Endothelial cell of umbilical vein (primary cell): ENCODE results near the gene SEC61A1. TPM values are rescaled to one million over a fixed set of nuclear protein-coding genes. Genes with fewer than 3 reads are reported as not detected.

Source experiments
- BruUV-seq: library from RNA; stranded (reverse); fragments of 400-500 nt; replicated peaks from 2 replicates; lab custom pipeline; 2021; lab: Mats Ljungman, UMichigan
- CTCF ChIA-PET: fragments of 300-600, 350-600 bp; sonication (Branson Sonifier 250); formaldehyde crosslinking; loops from one replicate; lab custom pipeline; 2021; ENCODE audit warnings: antibody characterized with exemption, inconsistent platforms; lab: Charles Lee
- POLR2A ChIA-PET: fragments of 300-600, 350-600 bp; sonication (Branson Sonifier 250); formaldehyde crosslinking; loops from one replicate; lab custom pipeline; 2021; ENCODE audit warnings: antibody characterized with exemption, inconsistent platforms; lab: Charles Lee
- DNase-seq: peaks from one replicate; pipeline ENCODE4 v3.0.0-alpha.2; 2011; ENCODE audit warnings: low read depth, low spot score
- FAIRE-seq: peaks from 2 replicates; lab custom pipeline; 2011; peaks lifted over from hg19 to GRCh38; lab: Jason Lieb, UNC
- H2AFZ ChIP-seq: 2 replicates; pipeline ENCODE4 v1.6.0; 2012; ENCODE audit warnings: low read depth, low read length, control low read depth, inconsistent platforms
- H3K27ac ChIP-seq: 2 replicates; pipeline ENCODE4 v1.5.1; 2011; ENCODE audit warnings: low read depth, mild to moderate bottlenecking, control low read depth, low read length, moderate library complexity; ENCODE audit not compliant: insufficient read depth
- H3K27me3 ChIP-seq, 2 experiments: 2 replicates each; pipeline versions ENCODE4 v1.6.0 to v1.6.1; 2011; ENCODE audit warnings: low read length in 2 of 2, mixed read lengths in 1 of 2; ENCODE audit not compliant: control insufficient read depth in 2 of 2, insufficient read depth in 2 of 2
- H3K36me3 ChIP-seq, 2 experiments: 2 replicates in 1 of 2; 3 replicates in 1 of 2; pipeline ENCODE4 v1.5.1; 2011; ENCODE audit warnings: low read length in 2 of 2, mild to moderate bottlenecking in 1 of 2, moderate library complexity in 1 of 2; ENCODE audit not compliant: control insufficient read depth in 2 of 2, insufficient read depth in 2 of 2; ENCODE audit errors: extremely low read depth in 1 of 2
- H3K4me1 ChIP-seq: 3 replicates; pipeline ENCODE4 v1.5.1; 2011; ENCODE audit warnings: mild to moderate bottlenecking, low read length; ENCODE audit not compliant: control insufficient read depth, insufficient read depth; ENCODE audit errors: extremely low read depth
- H3K4me2 ChIP-seq: 2 replicates; pipeline ENCODE4 v1.6.1; 2011; ENCODE audit warnings: low read length, control low read depth, mixed read lengths; ENCODE audit not compliant: insufficient read depth
- H3K4me3 ChIP-seq, 3 experiments: fragments of 200-600 bp in 1 of 3; sonication (generic), shearing (Covaris generic) in 1 of 3; replicated peaks in 1 of 3; 2 replicates each; pipeline ENCODE4 v1.5.1; 2011 to 2016; ENCODE audit warnings: control low read depth in 3 of 3, low read length in 3 of 3, mild to moderate bottlenecking in 2 of 3, inconsistent platforms in 1 of 3, low read depth in 1 of 3, moderate library complexity in 1 of 3; ENCODE audit not compliant: insufficient read depth in 1 of 3
- H3K79me2 ChIP-seq: 2 replicates; pipeline ENCODE4 v1.6.0; 2012; ENCODE audit warnings: low read length, inconsistent platforms; ENCODE audit not compliant: control insufficient read depth, insufficient read depth
- H3K9ac ChIP-seq: replicated peaks from 2 replicates; pipeline ENCODE3; 2011; ENCODE audit warnings: low read length, control low read depth; ENCODE audit not compliant: insufficient read depth; ENCODE audit errors: extremely low read depth
- H3K9me1 ChIP-seq: replicated peaks from 3 replicates; pipeline ENCODE4 v1.6.0; 2011; ENCODE audit warnings: mild to moderate bottlenecking, low read length; ENCODE audit not compliant: control insufficient read depth, insufficient read depth; ENCODE audit errors: extremely low read depth
- H3K9me3 ChIP-seq: replicated peaks from 2 replicates; pipeline ENCODE4 v1.5.1; 2012; ENCODE audit warnings: low read length, inconsistent platforms; ENCODE audit not compliant: control insufficient read depth, insufficient read depth
- H4K20me1 ChIP-seq: replicated peaks from 2 replicates; pipeline ENCODE3; 2011; ENCODE audit warnings: mild to moderate bottlenecking, low read length; ENCODE audit not compliant: control insufficient read depth, insufficient read depth; ENCODE audit errors: extremely low read depth
- EZH2 ChIP-seq: IDR thresholded peaks from 2 replicates; pipeline ENCODE4 v1.6.1; 2012; ENCODE audit warnings: borderline replicate concordance, low read depth, mild to moderate bottlenecking, moderate library complexity, low read length, inconsistent platforms; ENCODE audit not compliant: severe bottlenecking
- FOS ChIP-seq: IDR thresholded peaks from 2 replicates; pipeline ENCODE4 v1.6.1; 2011; ENCODE audit warnings: mild to moderate bottlenecking, low read length, moderate library complexity, borderline replicate concordance; ENCODE audit not compliant: insufficient read depth
- GATA2 ChIP-seq: IDR thresholded peaks from 2 replicates; pipeline ENCODE4 v1.7.0; 2011; ENCODE audit warnings: low read depth, mild to moderate bottlenecking, moderate library complexity, mixed read lengths, low read length; ENCODE audit not compliant: insufficient read length, insufficient read depth
- JUN ChIP-seq: IDR thresholded peaks from 2 replicates; pipeline ENCODE4 v1.6.1; 2011; ENCODE audit warnings: borderline replicate concordance, low read depth; ENCODE audit not compliant: insufficient read length, insufficient read depth
- MYC ChIP-seq: IDR thresholded peaks from one replicate; pipeline ENCODE4 v1.6.1; 2011; ENCODE audit warnings: mild to moderate bottlenecking, low read depth, low read length
- POLR2A ChIP-seq: IDR thresholded peaks from 2 replicates; pipeline ENCODE4 v1.6.1; 2012; ENCODE audit warnings: low read depth, mild to moderate bottlenecking, control low read depth, low read length
- POLR2AphosphoS5 ChIP-seq: IDR thresholded peaks from 2 replicates; pipeline ENCODE4 v1.6.1; 2012; ENCODE audit warnings: low read depth, mild to moderate bottlenecking, control low read depth, low read length, moderate library complexity; ENCODE audit not compliant: insufficient read depth
- dilution Hi-C: fragments of 300-500 bp; cut with MboI; formaldehyde crosslinking; loops from one replicate; pipeline ENCODE4 v1.15.0; 2019; ENCODE audit warnings: low sequenced_read_pairs; ENCODE audit not compliant: extremely low pct_ligation_motif_present
- intact Hi-C: fragments of 100-400 bp; cut with micrococcal nuclease; formaldehyde crosslinking; loops from one replicate; pipeline ENCODE4 v1.10.0; 2022
- polyA plus RNA-seq, 4 experiments: library from polyadenylated mRNA; depleted of rRNA in 3 of 4; stranded (reverse) in 3 of 4; unstranded in 1 of 4; fragments of >200 nt; gene quantifications; 2 replicates each; pipeline versions ENCODE4 v1.2.1 to v1.2.3, GENCODE V29; 2011 to 2012; ENCODE audit warnings: missing spikeins in 1 of 4
- total RNA-seq: library from RNA; stranded (reverse); gene quantifications from 2 replicates; pipeline ENCODE4 v1.2.3, GENCODE V29; 2021
- TF ChIP-seq, protein P1 (sequence below): IDR thresholded peaks from 2 replicates; pipeline ENCODE4 v1.6.1; 2011; ENCODE audit not compliant: insufficient read depth, insufficient read length
- TF ChIP-seq, protein P2 (sequence below), 2 donors: IDR thresholded peaks; 1 replicate in 1 of 2; 2 replicates in 1 of 2; pipeline ENCODE4 v1.5.1; 2011; ENCODE audit warnings: low read length in 2 of 2, mild to moderate bottlenecking in 2 of 2, moderate library complexity in 2 of 2, control low read depth in 1 of 2, inconsistent platforms in 1 of 2, low read depth in 1 of 2; ENCODE audit not compliant: insufficient read depth in 1 of 2; ENCODE audit errors: extremely low read depth in 1 of 2

Gene SEC61A1
- total and polyA plus RNA-seq, 2 donors (not counting 3 experiments of a cell fraction or from before 2014, with no cell fraction given): 307 to 312 TPM

DNA sequence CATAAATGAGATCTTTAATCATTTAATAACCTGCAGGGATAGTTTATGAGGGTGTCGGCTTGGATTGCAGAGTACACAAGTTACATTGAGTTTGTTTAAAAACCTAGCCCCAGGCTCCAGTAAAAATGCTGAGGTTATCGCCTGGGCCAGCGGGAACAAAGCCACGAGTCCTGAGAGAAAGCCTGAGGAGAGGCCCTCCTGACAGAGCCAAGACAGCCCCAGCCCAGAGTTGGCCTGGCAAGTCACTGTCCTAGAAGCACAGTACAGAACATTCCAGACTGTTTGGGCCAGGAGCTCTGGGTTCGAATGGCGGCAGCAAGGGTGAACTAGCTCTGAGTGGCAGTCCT is 32.4 kb downstream of the SEC61A1 start:
- Histone ChIP-seq H3K4me1 (peaks cover 5% of the 10 kb centered on the region), H3K27me3 (no peaks in the 10 kb centered on the region), H3K9me1 (no peaks in the 10 kb centered on the region), H3K4me3 (no peak overlapping the region), H3K9ac (no peak overlapping the region), H4K20me1 (no peaks in the 10 kb centered on the region), H2AFZ (no peak overlapping the region), H3K4me2 (no peak overlapping the region), H3K79me2 (no peaks in the 10 kb centered on the region), H3K27ac (no peak overlapping the region), H3K36me3 (peaks cover 3 to 23% of the 10 kb centered on the region in 2 experiments), H3K9me3 (no peaks in the 10 kb centered on the region)
- CTCF ChIA-PET: interaction anchor here (0.9 to 3.3 kb wide), 5 partner anchors 9 to 49 kb away, joined by 3 to 16 read pairs (median 5); partner anchors contain the start of gene RUVBL1
- BruUV-seq: no TSS peak
- intact Hi-C loops: no loop called here
- DNase-seq (no peak), FAIRE-seq (no peak)
- TF ChIP-seq MYC (no peak), POLR2AphosphoS5 (no peak), FOS (no peak)
- TF ChIP-seq, protein P1, sequence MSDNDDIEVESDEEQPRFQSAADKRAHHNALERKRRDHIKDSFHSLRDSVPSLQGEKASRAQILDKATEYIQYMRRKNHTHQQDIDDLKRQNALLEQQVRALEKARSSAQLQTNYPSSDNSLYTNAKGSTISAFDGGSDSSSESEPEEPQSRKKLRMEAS: no peak
- dilution Hi-C loops: no loop called here
- POLR2A ChIA-PET: no interaction called here

DNA sequence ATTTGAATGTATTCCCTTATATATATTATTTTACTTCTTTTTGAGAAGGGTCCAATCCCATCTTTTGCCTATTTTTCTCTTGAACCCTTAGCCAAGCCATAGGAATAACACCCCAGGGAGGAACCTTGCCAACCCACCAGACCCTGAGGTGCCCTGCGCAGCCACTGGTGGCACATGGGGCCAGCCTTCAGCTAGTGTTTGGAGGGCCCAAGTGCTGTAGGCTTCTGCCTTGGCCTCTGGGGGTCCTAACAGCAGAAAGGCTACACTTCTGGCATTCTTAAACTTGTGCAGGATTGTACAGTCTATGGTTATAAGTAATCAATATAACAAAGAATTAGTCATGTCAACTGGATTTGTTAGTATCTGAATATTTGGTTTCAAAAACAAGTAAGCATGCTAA is 36.9 kb downstream of the SEC61A1 start:
- Histone ChIP-seq H3K36me3 (peaks cover 5 to 15% of the 10 kb centered on the region in 2 experiments), H3K79me2 (peaks cover 10% of the 10 kb centered on the region), H3K4me2 (no peak overlapping the region), H3K27me3 (no peaks in the 10 kb centered on the region), H4K20me1 (no peaks in the 10 kb centered on the region), H3K9ac (no peak overlapping the region), H3K9me3 (no peaks in the 10 kb centered on the region), H3K4me3 (no peak overlapping the region), H2AFZ (no peak overlapping the region), H3K9me1 (no peaks in the 10 kb centered on the region), H3K27ac (no peak overlapping the region), H3K4me1 (peaks cover 1% of the 10 kb centered on the region)
- BruUV-seq: no TSS peak
- TF ChIP-seq MYC (no peak), POLR2A (no peak), POLR2AphosphoS5 (no peak), EZH2 (no peak), GATA2 (no peak), FOS (no peak), JUN (no peak)
- TF ChIP-seq, protein P2, sequence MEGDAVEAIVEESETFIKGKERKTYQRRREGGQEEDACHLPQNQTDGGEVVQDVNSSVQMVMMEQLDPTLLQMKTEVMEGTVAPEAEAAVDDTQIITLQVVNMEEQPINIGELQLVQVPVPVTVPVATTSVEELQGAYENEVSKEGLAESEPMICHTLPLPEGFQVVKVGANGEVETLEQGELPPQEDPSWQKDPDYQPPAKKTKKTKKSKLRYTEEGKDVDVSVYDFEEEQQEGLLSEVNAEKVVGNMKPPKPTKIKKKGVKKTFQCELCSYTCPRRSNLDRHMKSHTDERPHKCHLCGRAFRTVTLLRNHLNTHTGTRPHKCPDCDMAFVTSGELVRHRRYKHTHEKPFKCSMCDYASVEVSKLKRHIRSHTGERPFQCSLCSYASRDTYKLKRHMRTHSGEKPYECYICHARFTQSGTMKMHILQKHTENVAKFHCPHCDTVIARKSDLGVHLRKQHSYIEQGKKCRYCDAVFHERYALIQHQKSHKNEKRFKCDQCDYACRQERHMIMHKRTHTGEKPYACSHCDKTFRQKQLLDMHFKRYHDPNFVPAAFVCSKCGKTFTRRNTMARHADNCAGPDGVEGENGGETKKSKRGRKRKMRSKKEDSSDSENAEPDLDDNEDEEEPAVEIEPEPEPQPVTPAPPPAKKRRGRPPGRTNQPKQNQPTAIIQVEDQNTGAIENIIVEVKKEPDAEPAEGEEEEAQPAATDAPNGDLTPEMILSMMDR (IDR thresholded peaks at IDR 0.05; ENCODE audit: extremely low read depth in 1 of 2, insufficient read depth in 1 of 2, low read depth in 1 of 2, low read length in 2 of 2): no peak
- TF ChIP-seq, protein P1: no peak
- DNase-seq (no peak), FAIRE-seq (no peak)
- intact Hi-C loops (no loop called here), dilution Hi-C loops (no loop called here)
- POLR2A ChIA-PET: no interaction called here
- CTCF ChIA-PET: interaction anchor here (1.0 to 5.5 kb wide), 3 partner anchors 10 to 45 kb away, joined by 3 to 17 read pairs (median 3); no protein-coding TSS in a partner anchor
